Keratinocyte (primary cell): ENCODE measurements around the gene SEC14L5.

Source experiments
- EZH2 ChIP-seq: IDR thresholded peaks from one replicate; pipeline ENCODE4 v1.6.1; 2012; ENCODE audit warnings: inconsistent platforms, mild to moderate bottlenecking, low read length, moderate library complexity
- TF ChIP-seq, protein P1 (sequence below), 3 experiments: IDR thresholded peaks in 1 of 3; conservative IDR thresholded peaks in 1 of 3; optimal IDR thresholded peaks in 1 of 3; 2 replicates in 2 of 3; 3 replicates in 1 of 3; pipeline versions ENCODE3 to v1.5.1; 2011; ENCODE audit warnings: low read length in 3 of 3, mild to moderate bottlenecking in 3 of 3, moderate library complexity in 2 of 3, control low read depth in 1 of 3, inconsistent platforms in 1 of 3; ENCODE audit not compliant: insufficient read depth in 2 of 3; ENCODE audit errors: extremely low read depth in 1 of 3

GRCh38 chr16:4942481-4942880 is 15.6 kb upstream of the SEC14L5 start:
- TF ChIP-seq, protein P1, sequence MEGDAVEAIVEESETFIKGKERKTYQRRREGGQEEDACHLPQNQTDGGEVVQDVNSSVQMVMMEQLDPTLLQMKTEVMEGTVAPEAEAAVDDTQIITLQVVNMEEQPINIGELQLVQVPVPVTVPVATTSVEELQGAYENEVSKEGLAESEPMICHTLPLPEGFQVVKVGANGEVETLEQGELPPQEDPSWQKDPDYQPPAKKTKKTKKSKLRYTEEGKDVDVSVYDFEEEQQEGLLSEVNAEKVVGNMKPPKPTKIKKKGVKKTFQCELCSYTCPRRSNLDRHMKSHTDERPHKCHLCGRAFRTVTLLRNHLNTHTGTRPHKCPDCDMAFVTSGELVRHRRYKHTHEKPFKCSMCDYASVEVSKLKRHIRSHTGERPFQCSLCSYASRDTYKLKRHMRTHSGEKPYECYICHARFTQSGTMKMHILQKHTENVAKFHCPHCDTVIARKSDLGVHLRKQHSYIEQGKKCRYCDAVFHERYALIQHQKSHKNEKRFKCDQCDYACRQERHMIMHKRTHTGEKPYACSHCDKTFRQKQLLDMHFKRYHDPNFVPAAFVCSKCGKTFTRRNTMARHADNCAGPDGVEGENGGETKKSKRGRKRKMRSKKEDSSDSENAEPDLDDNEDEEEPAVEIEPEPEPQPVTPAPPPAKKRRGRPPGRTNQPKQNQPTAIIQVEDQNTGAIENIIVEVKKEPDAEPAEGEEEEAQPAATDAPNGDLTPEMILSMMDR (optimal IDR thresholded peaks at IDR 0.05 in 1 of 3, IDR thresholded peaks at IDR 0.05 in 1 of 3, conservative IDR thresholded peaks at IDR 0.05 in 1 of 3; ENCODE audit: extremely low read depth in 1 of 3, insufficient read depth in 2 of 3, low read length in 3 of 3): no peak
- no peak for TF ChIP-seq EZH2
